RWPE2 (cell line): ENCODE measurements around the gene ZNF419.

Experiments
- ATAC-seq: fragments of 200-7000 bp; cut with Tn5 transposase; 3 replicates; pipeline ENCODE4 v1.9.1; 2021; ENCODE audit warnings: low read depth
- DNase-seq: peaks from one replicate; pipeline ENCODE4 v3.0.0-alpha.2; 2020; ENCODE audit warnings: low spot score
- H3K27ac ChIP-seq: fragments of 450-650 bp; 2 replicates; pipeline ENCODE4 v1.5.1; 2017; ENCODE audit warnings: mild to moderate bottlenecking; ENCODE audit not compliant: poor library complexity, severe bottlenecking
- H3K27me3 ChIP-seq: fragments of 250-450 bp; sonication (Bioruptor Pico); 2 replicates; pipeline ENCODE4 v1.5.1; 2021; ENCODE audit warnings: mild to moderate bottlenecking, moderate library complexity; ENCODE audit not compliant: insufficient read depth, poor library complexity, severe bottlenecking
- H3K36me3 ChIP-seq: fragments of 250-450 bp; sonication (Bioruptor Pico); 2 replicates; pipeline ENCODE4 v1.5.1; 2020; ENCODE audit warnings: low read depth, mild to moderate bottlenecking, moderate library complexity
- H3K4me1 ChIP-seq: fragments of 250-450 bp; sonication (Bioruptor Pico); 2 replicates; pipeline ENCODE4 v1.5.1; 2021; ENCODE audit warnings: mild to moderate bottlenecking, moderate library complexity; ENCODE audit not compliant: insufficient read depth, poor library complexity, severe bottlenecking
- H3K4me3 ChIP-seq: fragments of 250-450 bp; sonication (Bioruptor Pico); 2 replicates; pipeline ENCODE4 v1.5.1; 2021; ENCODE audit warnings: mild to moderate bottlenecking, moderate library complexity; ENCODE audit not compliant: severe bottlenecking
- H3K9me3 ChIP-seq: fragments of 250-450 bp; sonication (Bioruptor Pico); 2 replicates; pipeline ENCODE4 v1.5.1; 2021; ENCODE audit warnings: mild to moderate bottlenecking, moderate library complexity; ENCODE audit not compliant: severe bottlenecking
- TF ChIP-seq, protein P1 (sequence below): fragments of 450-650 bp; IDR thresholded peaks from one replicate; pipeline ENCODE4 v1.5.1; 2017; ENCODE audit warnings: mild to moderate bottlenecking, moderate library complexity; ENCODE audit not compliant: poor library complexity, severe bottlenecking

ZNF419 gene

GRCh38 chr19:57452307-57452706 is 35.2 kb upstream of the ZNF419 start:
- no peaks in the 10 kb centered on the region for H3K27me3 ChIP-seq
- no peak overlapping the region for H3K4me3 ChIP-seq
- no peaks in the 10 kb centered on the region for H3K36me3 ChIP-seq
- DNase-seq (no peak), ATAC-seq (no peak)
- H3K9me3 ChIP-seq = no peaks in the 10 kb centered on the region
- H3K27ac ChIP-seq = no peak overlapping the region
- TF ChIP-seq, protein P1, sequence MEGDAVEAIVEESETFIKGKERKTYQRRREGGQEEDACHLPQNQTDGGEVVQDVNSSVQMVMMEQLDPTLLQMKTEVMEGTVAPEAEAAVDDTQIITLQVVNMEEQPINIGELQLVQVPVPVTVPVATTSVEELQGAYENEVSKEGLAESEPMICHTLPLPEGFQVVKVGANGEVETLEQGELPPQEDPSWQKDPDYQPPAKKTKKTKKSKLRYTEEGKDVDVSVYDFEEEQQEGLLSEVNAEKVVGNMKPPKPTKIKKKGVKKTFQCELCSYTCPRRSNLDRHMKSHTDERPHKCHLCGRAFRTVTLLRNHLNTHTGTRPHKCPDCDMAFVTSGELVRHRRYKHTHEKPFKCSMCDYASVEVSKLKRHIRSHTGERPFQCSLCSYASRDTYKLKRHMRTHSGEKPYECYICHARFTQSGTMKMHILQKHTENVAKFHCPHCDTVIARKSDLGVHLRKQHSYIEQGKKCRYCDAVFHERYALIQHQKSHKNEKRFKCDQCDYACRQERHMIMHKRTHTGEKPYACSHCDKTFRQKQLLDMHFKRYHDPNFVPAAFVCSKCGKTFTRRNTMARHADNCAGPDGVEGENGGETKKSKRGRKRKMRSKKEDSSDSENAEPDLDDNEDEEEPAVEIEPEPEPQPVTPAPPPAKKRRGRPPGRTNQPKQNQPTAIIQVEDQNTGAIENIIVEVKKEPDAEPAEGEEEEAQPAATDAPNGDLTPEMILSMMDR = no peak
- no peaks in the 10 kb centered on the region for H3K4me1 ChIP-seq

- TF ChIP-seq, protein P1 = peak; percentile 21
- Histone ChIP-seq H3K36me3 (no peaks in the 10 kb centered on the region; the same call in 1 of the 2 replicates), H3K4me1 (no peaks in the 10 kb centered on the region), H3K4me3 (no peak overlapping the region), H3K27me3 (no peaks in the 10 kb centered on the region), H3K9me3 (peaks cover 21% of the 10 kb centered on the region), H3K27ac (no peak overlapping the region)
- ATAC-seq (no peak), DNase-seq (no peak)
These were observed 21.7 kb upstream of the ZNF419 start for GRCh38 chr19:57465680-57466381.

DNA sequence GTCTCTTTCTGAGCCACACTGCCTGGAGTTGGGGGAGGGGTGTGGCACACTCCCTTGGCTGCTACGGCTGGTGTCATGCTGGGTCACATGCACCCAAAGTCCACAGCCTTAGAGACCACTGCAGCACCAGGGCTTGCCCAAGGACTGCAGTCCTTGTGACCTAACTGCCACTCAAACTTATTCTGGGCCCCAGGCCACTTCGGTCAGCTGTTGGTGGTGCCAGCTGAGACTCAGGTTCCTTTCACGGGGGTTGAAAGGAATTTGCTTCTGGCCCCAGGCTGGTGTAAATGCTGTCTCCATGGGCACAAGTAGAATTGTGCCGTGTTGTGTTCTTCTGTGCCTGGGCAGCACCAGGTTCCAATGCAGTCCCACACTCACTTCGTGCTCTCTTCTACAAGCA is 21.1 kb upstream of the ZNF419 start:
- no peaks in the 10 kb centered on the region for H3K4me1 ChIP-seq
- DNase-seq (no peak), ATAC-seq (no peak)
- peaks cover 21% of the 10 kb centered on the region for H3K9me3 ChIP-seq
- H3K27ac ChIP-seq = no peak overlapping the region
- H3K4me3 ChIP-seq = no peak overlapping the region
- H3K27me3 ChIP-seq = no peaks in the 10 kb centered on the region
- TF ChIP-seq, protein P1 = no peak
- no peaks in the 10 kb centered on the region; the same call in 1 of the 2 replicates for H3K36me3 ChIP-seq

GRCh38 chr19:57473646-57474045 is 13.9 kb upstream of the ZNF419 start:
- TF ChIP-seq, protein P1 = no peak
- no peak overlapping the region for H3K4me3 ChIP-seq
- H3K27me3 ChIP-seq = no peaks in the 10 kb centered on the region
- peaks cover 48% of the 10 kb centered on the region for H3K9me3 ChIP-seq
- peaks cover 35% of the 10 kb centered on the region for H3K36me3 ChIP-seq
- no peak overlapping the region for H3K27ac ChIP-seq
- DNase-seq (no peak), ATAC-seq (no peak)
- no peaks in the 10 kb centered on the region for H3K4me1 ChIP-seq
